ENCODE measurements around the gene CHMP4B. TPM values are rescaled to one million over a fixed set of nuclear protein-coding genes. Genes with fewer than 3 reads are reported as not detected.

CHMP4B gene
- total RNA-seq, 2 experiments from 2014 or later, result 105 to 108 TPM

- no peaks in the 10 kb centered on the region for H3K9me3 Mint-ChIP-seq
- peaks cover 13% of the 10 kb centered on the region for H3K36me3 Mint-ChIP-seq (ENCODE audit: low read depth)
- POLR2A ChIA-PET, result no interaction called here
- H3K4me3 Mint-ChIP-seq, result no peak overlapping the region
- no peaks in the 10 kb centered on the region for H3K27me3 Mint-ChIP-seq
- DNase-seq, result no peak
- H3K27ac Mint-ChIP-seq, result no peak overlapping the region
- CTCF ChIA-PET, result interaction anchor here (2.1 to 3.3 kb wide), 2 partner anchors 9 to 12 kb away, joined by 5 to 16 read pairs; no protein-coding TSS in a partner anchor
- H3K4me1 Mint-ChIP-seq, result peaks cover 57% of the 10 kb centered on the region
These were observed 15.2 kb downstream of the CHMP4B start for GRCh38 chr20:33826270-33826897.

DNA sequence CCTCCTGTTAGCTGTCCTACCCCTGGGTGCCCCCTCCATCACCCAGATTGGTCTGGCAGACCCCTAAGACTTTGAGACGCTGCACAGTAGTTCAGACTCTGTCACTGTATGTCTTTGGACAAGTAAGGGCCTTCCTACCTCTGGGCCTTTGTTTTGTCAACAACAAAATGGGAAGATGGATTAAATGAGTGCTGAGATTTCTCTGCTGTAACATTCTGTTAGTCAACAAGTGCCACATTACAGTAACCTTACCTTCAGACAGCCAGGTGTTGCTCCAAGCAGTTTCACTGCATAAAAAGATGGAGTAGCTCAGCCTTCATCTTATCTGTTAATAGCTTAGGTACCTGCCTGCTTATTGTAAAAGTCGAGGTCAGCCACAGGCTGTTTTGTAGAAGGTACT, 16.0 kb downstream of the CHMP4B start:
- peaks cover 18% of the 10 kb centered on the region for H3K36me3 Mint-ChIP-seq (ENCODE audit: low read depth)
- H3K4me3 Mint-ChIP-seq, result no peak overlapping the region
- CTCF ChIA-PET, result interaction anchor here (0.6 to 3.3 kb wide), 3 partner anchors 9 to 822 kb away, joined by 3 to 16 read pairs (median 5); no protein-coding TSS in a partner anchor
- POLR2A ChIA-PET, result interaction anchor here (0.6 kb wide), 1 partner anchor 1338 kb away, joined by 3 read pairs; no protein-coding TSS in a partner anchor
- H3K4me1 Mint-ChIP-seq, result peaks cover 58% of the 10 kb centered on the region
- no peak for DNase-seq
- no peaks in the 10 kb centered on the region for H3K9me3 Mint-ChIP-seq
- no peaks in the 10 kb centered on the region for H3K27me3 Mint-ChIP-seq
- no peak overlapping the region for H3K27ac Mint-ChIP-seq

GRCh38 chr20:33827634-33828325, 16.6 kb downstream of the CHMP4B start:
- no peak overlapping the region for H3K27ac Mint-ChIP-seq
- no peaks in the 10 kb centered on the region for H3K9me3 Mint-ChIP-seq
- ChIA-PET POLR2A (interaction anchor here (0.6 kb wide), 1 partner anchor 1337 kb away, joined by 3 read pairs; no protein-coding TSS in a partner anchor), CTCF (interaction anchor here (0.6 to 3.3 kb wide), 3 partner anchors 8 to 822 kb away, joined by 3 to 16 read pairs (median 5); no protein-coding TSS in a partner anchor)
- no peaks in the 10 kb centered on the region for H3K27me3 Mint-ChIP-seq
- DNase-seq, result no peak
- peaks cover 21% of the 10 kb centered on the region for H3K36me3 Mint-ChIP-seq (ENCODE audit: low read depth)
- H3K4me3 Mint-ChIP-seq, result no peak overlapping the region
- peaks cover 58% of the 10 kb centered on the region for H3K4me1 Mint-ChIP-seq

GRCh38 chr20:33828326-33828844, 17.2 kb downstream of the CHMP4B start:
- Mint-ChIP-seq H3K4me1 (peaks cover 59% of the 10 kb centered on the region), H3K36me3 (ENCODE audit: low read depth) (peaks cover 26% of the 10 kb centered on the region), H3K9me3 (no peaks in the 10 kb centered on the region), H3K4me3 (no peak overlapping the region), H3K27ac (no peak overlapping the region), H3K27me3 (no peaks in the 10 kb centered on the region)
- ChIA-PET POLR2A (no interaction called here), CTCF (no interaction called here)
- no peak for DNase-seq

DNA sequence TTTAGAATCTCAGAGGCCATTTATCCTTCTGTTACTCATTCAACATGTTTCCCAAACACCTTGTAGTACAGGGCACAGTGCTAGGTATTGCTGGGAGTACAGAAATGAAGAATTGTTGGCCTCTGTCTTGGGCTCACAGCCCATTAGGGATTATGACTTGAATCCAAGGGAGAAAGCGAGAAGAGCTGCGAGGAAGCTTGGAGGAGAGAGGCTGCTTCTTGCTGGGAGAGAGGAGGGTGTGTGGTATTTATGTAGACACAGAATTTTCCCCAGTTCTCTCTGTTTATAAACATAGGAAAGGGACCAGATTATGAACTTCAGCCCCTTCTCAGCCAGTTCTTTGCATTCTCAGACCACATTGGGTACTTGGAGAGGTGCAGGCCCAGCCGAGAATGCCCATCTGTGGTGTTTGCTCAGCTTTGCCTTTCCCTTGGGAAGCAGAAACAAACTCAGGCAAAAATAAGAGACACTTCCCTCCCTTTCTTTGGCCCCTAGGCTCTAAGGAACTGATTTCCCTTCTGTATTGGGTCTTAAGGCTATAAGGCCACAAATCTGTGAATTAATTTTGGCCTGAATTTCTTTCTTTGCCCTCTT, 17.9 kb downstream of the CHMP4B start:
- no peaks in the 10 kb centered on the region for H3K27me3 Mint-ChIP-seq
- no peak overlapping the region for H3K4me3 Mint-ChIP-seq
- no peaks in the 10 kb centered on the region for H3K9me3 Mint-ChIP-seq
- no peak overlapping the region for H3K27ac Mint-ChIP-seq
- H3K36me3 Mint-ChIP-seq (ENCODE audit: low read depth), result peaks cover 32% of the 10 kb centered on the region
- DNase-seq, result no peak
- peaks cover 62% of the 10 kb centered on the region for H3K4me1 Mint-ChIP-seq
- POLR2A ChIA-PET, result no interaction called here
- CTCF ChIA-PET, result no interaction called here

DNA sequence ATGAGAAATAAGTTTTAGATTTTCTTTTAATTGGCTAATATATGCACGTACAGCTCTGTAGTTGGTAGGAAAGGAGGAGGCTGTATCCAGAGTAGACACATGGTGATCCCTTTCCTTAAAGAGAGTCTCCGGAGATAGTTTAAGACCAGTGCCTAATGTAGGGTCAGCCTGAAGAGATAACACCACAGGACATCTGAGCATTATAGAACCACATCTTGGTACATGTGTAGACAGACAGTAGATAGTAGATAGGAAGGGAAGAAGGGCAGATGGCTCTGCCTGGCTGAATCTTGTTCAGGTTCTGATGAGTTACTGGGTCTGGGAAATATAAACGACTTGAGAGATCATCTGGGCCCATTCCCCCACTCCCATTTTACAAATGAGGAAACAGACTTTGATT, 18.5 kb downstream of the CHMP4B start:
- ChIA-PET POLR2A (no interaction called here), CTCF (no interaction called here)
- Mint-ChIP-seq H3K9me3 (no peaks in the 10 kb centered on the region), H3K4me1 (peaks cover 57% of the 10 kb centered on the region), H3K4me3 (no peak overlapping the region), H3K36me3 (ENCODE audit: low read depth) (peaks cover 31% of the 10 kb centered on the region), H3K27ac (peak overlapping the region; percentile 7), H3K27me3 (no peaks in the 10 kb centered on the region)
- no peak for DNase-seq

DNA sequence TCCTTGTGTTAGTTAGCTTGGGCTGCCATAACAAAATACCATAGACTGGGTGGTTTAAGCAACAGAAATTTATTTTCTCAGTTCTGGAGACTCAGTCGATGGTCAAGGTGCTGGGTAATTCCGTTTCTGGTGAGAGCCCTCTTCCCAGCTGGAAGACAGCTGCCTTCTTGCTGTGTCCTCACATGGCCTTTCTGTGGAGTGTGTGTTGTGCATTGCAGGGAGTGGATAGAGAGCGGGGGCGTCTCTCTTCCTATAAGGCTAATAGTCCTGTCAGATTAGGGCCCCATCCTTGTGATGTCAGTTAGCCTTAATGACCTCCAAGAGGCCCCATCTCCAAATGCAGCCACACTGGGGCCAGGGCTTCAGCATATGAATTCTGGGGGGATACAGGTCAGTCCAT, 19.2 kb downstream of the CHMP4B start:
- Mint-ChIP-seq H3K36me3 (ENCODE audit: low read depth) (peaks cover 36% of the 10 kb centered on the region), H3K9me3 (no peaks in the 10 kb centered on the region), H3K4me1 (peaks cover 53% of the 10 kb centered on the region), H3K4me3 (no peak overlapping the region), H3K27ac (no peak overlapping the region), H3K27me3 (no peaks in the 10 kb centered on the region)
- ChIA-PET CTCF (no interaction called here), POLR2A (no interaction called here)
- DNase-seq, result no peak

GRCh38 chr20:33832103-33832804, 21.1 kb downstream of the CHMP4B start:
- ChIA-PET POLR2A (no interaction called here), CTCF (no interaction called here)
- Mint-ChIP-seq H3K4me3 (no peak overlapping the region), H3K4me1 (peaks cover 50% of the 10 kb centered on the region), H3K9me3 (no peaks in the 10 kb centered on the region), H3K27me3 (no peaks in the 10 kb centered on the region), H3K27ac (no peak overlapping the region), H3K36me3 (ENCODE audit: low read depth) (peaks cover 38% of the 10 kb centered on the region)
- no peak for DNase-seq

GRCh38 chr20:33833333-33833732, 22.2 kb downstream of the CHMP4B start:
- Mint-ChIP-seq H3K36me3 (ENCODE audit: low read depth) (peaks cover 38% of the 10 kb centered on the region), H3K27me3 (no peaks in the 10 kb centered on the region), H3K4me1 (peaks cover 50% of the 10 kb centered on the region), H3K9me3 (no peaks in the 10 kb centered on the region), H3K27ac (no peak overlapping the region), H3K4me3 (no peak overlapping the region)
- DNase-seq, result no peak
- POLR2A ChIA-PET, result no interaction called here
- CTCF ChIA-PET, result interaction anchor here (1.0 kb wide), 1 partner anchor 10 kb away, joined by 3 read pairs; no protein-coding TSS in a partner anchor

DNA sequence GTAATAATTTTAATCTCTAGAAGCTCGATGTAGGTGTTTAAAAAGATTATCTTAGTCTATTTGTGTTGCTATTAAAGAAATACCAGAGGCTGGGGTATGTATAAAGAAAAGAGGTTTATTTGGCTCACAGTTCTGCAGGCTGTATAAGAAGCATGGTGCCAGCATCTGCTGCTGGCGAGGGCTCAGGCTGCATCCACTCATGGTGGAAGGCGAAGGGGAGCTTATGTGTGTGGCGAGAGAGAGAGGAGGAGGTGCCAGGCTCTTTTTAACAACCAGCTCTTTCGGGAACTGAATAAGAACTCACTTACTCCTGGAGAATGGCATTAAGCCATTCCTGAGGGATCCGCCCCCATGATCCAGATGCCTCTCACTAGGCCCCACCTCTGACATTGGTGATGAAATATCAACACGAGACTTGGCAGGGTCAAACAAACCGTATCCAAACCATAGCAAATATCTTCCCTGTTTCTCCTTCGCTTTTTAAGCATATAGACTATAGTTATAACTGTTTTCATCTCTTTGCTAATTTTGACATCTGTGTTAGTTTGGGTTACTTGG, 24.5 kb downstream of the CHMP4B start:
- Mint-ChIP-seq H3K4me3 (no peak overlapping the region), H3K36me3 (ENCODE audit: low read depth) (peaks cover 34% of the 10 kb centered on the region), H3K27me3 (no peaks in the 10 kb centered on the region), H3K4me1 (peaks cover 49% of the 10 kb centered on the region), H3K27ac (no peak overlapping the region), H3K9me3 (no peaks in the 10 kb centered on the region)
- ChIA-PET CTCF (interaction anchor here (1.3 to 2.8 kb wide), 2 partner anchors 10 to 47 kb away, joined by 3 to 16 read pairs; no protein-coding TSS in a partner anchor), POLR2A (no interaction called here)
- no peak for DNase-seq

DNA sequence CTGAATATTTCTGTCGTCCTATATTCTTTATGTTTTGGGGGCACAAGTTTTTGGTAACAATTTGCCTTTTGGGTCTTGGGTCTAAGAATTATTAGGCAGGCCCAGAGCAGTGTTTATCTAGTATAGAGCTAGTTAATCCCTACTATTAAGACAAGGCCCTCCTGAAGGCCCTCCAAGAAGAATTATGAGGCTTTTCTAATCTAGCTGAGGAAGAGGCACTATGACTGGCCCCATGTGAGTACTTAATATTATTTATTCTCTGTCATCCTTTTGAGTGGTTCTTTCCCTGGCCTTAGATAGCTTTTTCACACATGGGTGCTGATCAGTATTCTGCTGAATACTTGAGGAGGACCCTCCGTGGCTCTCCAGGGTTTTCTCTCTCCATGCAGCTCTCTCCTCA, 25.1 kb downstream of the CHMP4B start:
- H3K9me3 Mint-ChIP-seq, result no peaks in the 10 kb centered on the region
- H3K27me3 Mint-ChIP-seq, result no peaks in the 10 kb centered on the region
- H3K4me3 Mint-ChIP-seq, result no peak overlapping the region
- ChIA-PET POLR2A (no interaction called here), CTCF (interaction anchor here (2.8 kb wide), 1 partner anchor 10 kb away, joined by 16 read pairs; no protein-coding TSS in a partner anchor)
- H3K36me3 Mint-ChIP-seq (ENCODE audit: low read depth), result peaks cover 34% of the 10 kb centered on the region
- no peak for DNase-seq
- H3K27ac Mint-ChIP-seq, result no peak overlapping the region
- peaks cover 55% of the 10 kb centered on the region for H3K4me1 Mint-ChIP-seq

GRCh38 chr20:33837096-33837830, 26.1 kb downstream of the CHMP4B start:
- CTCF ChIA-PET, result interaction anchor here (0.9 to 2.8 kb wide), 2 partner anchors 11 to 12 kb away, joined by 4 to 16 read pairs; no protein-coding TSS in a partner anchor
- Mint-ChIP-seq H3K36me3 (ENCODE audit: low read depth) (peaks cover 32% of the 10 kb centered on the region), H3K27ac (peak overlapping the region; percentile 79), H3K27me3 (no peaks in the 10 kb centered on the region), H3K4me3 (no peak overlapping the region), H3K4me1 (peaks cover 63% of the 10 kb centered on the region), H3K9me3 (no peaks in the 10 kb centered on the region)
- POLR2A ChIA-PET, result no interaction called here
- no peak for DNase-seq
